GM12801 (cell line): ENCODE measurements around the gene NKIRAS1.

ENCODE experiments used
- CTCF ChIP-seq: IDR thresholded peaks from one replicate; pipeline ENCODE4 v1.5.1; 2011; ENCODE audit warnings: control low read depth; ENCODE audit not compliant: insufficient read length; ENCODE audit errors: extremely low read depth

NKIRAS1 gene

DNA sequence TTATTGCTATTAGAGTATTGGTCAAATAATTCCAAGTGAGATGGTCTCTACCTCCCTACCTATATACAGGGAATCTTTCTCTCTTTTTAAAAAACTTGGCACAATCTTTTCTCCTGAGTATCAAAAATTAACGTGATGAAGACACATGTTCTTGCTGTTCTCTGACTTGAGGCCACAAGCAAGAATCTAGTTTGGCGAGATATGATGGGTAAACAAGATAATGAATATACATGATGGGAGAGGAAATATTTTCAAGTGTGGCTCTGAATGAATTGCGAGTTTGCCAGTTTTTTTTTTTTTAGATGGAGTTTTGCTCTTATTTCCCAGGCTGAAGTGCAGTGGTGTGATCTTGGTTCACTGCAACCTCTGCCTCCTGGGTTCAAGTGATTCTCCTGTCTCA, 39.9 kb upstream of the NKIRAS1 start:
- no peak for TF ChIP-seq CTCF

DNA sequence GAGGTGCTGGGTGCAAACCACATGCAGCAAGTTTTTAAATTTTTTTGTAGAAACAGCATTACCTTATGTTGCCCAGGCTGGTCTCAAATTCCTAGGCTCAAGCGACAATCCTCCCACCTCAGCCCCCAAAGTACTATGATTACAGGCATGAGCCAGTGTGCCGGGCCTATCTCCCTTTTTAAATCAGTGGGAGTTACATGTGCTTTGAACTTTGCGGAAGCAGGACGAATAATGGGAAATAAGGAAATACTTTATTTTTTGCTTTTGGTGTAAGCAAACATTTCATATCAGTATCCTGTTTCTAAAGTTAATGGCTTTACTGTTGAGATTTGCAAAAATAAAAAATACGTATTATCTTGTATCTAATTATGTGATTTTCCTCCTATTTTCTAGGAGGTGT, 37.4 kb upstream of the NKIRAS1 start:
- no peak for TF ChIP-seq CTCF

DNA sequence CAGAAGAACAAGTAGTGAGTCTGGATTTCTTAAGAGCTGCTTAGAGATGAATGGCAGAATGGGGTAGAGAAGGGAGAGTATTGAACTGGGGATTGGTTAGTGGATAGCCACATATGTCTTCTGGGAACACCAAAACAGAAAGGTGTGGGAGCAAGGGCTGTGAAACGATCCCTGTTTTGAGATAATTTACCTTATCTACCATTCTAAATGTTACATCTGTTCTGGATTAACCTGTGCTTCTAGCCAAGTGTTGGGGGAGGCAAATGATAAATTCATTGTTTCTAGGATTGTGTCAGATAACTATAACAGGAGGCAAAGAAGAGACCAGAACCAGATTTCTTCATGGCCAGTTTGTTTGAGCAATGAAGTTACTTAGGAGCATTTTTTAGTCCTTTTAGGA, 36.7 kb upstream of the NKIRAS1 start:
- TF ChIP-seq CTCF = no peak

DNA sequence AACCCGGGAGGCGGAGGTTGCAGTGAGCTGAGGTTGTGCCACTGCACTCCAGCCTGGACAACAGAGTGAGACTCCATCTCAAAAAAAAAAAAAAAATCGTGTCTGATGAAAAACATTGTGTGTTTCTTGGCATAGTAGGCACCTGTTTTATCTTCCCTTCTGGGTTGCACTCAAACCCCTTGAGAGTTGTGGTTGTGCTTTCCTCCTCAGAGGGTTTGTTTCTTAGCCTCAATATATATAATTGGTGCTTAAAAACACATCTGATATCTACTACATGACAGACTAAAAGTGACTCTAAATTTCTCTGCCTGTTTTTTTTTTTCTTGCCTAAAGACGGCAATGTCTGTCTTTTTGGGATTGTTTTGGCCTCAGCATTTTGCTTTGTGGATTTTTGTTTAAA, 35.9 kb upstream of the NKIRAS1 start:
- TF ChIP-seq CTCF = no peak

GRCh38 chr3:23950293-23950692, 33.5 kb upstream of the NKIRAS1 start:
- no peak for TF ChIP-seq CTCF

DNA sequence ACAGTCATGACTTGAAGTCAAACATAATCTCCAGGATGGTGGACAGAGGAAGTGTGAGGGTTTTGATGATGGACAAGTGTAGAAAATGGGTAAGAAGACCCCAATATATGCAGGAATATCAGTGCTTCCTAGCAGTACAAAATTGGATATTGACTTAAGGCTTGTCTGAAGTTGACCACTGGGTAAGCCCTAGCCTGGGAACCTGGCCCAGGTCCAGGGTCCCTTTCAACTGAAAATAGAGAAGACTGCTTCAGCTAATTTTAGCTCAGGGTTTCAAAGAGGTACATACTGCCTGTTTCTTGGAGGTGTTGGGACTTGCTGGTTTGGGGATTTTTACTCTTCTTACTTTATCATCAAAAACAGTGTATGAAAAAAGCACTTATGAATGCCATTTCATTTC, 33.0 kb upstream of the NKIRAS1 start:
- no peak for TF ChIP-seq CTCF

DNA sequence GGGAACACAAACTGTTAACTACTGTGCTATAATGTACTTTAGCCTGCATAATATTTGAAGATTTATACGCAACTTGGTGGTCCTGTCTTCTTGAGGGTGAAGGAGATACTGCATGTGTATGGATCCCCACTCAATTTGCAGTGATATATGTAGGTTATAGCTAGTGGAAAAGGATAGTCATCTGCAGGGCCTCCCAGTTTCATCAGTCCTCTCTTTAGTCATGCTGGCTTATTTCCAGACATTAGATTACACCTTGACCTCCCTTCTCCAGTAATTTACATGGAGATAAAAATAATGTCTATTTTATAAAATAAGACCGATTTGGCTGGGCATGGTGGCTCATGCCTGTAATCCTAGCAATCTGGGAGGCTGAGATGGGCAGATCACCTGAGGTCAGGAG, 32.0 kb upstream of the NKIRAS1 start:
- no peak for TF ChIP-seq CTCF
